Measurements from ENCODE around the gene BMP5. TPM values are rescaled to one million over a fixed set of nuclear protein-coding genes. Genes with fewer than 3 reads are reported as not detected.

BMP5 gene
- total and polyA plus RNA-seq, 2 of the 8 experiments (the other 6 are each of a cell fraction or from before 2014, with no cell fraction given): 0.02 TPM; not detected in 1

DNA sequence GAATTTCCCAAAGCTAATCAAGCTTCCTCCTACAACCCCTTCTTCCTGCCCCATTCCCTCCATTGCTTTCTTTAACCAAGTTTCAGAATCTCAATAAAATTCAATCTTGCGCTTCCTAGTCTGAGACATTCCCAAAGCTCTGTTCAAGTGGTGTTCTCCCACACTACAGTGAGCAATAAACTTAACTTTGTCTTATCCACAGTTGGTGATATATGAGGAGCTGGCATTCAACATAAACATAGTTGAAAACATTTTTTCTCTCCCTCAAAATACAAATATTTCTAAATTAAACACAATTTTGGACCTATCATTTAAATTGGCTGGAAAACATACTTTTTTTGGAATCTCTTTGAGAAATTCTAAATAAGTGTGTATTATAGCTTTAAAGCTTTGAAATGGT, 166.7 kb downstream of the BMP5 start:
- Histone ChIP-seq H3K27ac (ENCODE audit: low read depth, low read length) (no peak overlapping the region), H2AFZ (ENCODE audit: low read length) (no peak overlapping the region), H3K36me3 (ENCODE audit: control insufficient read depth in 2 of 4, insufficient read depth in 4 of 4, low read length in 3 of 4) (peaks cover 0 to 4% (median 0%) of the 10 kb centered on the region in 4 experiments; a peak in 1 of 8 replicates), H3K4me3 (ENCODE audit: extremely low read depth in 1 of 4, insufficient read depth in 2 of 4, low read depth in 3 of 4, low read length in 4 of 4) (no peak overlapping the region), H3K18ac (ENCODE audit: extremely low read depth, low read length) (no peak overlapping the region), H3K56ac (replicated peaks; ENCODE audit: insufficient read length, low read depth, low read length) (no peak overlapping the region), H3K23ac (ENCODE audit: insufficient read length) (no peak overlapping the region), H3K23me2 (ENCODE audit: low read depth, low read length) (no peaks in the 10 kb centered on the region), H3K9ac (replicated peaks in 1 of 4; ENCODE audit: extremely low read depth in 1 of 4, low read depth in 3 of 4, low read length in 3 of 4) (no peak overlapping the region), H2BK15ac (ENCODE audit: low read length) (no peak overlapping the region), H3K4ac (replicated peaks; ENCODE audit: insufficient read length, low read depth, low read length) (no peak overlapping the region), H4K20me1 (replicated peaks in 1 of 2; ENCODE audit: control insufficient read depth in 1 of 2, insufficient read depth in 2 of 2, low read length in 2 of 2) (no peaks in the 10 kb centered on the region), H2BK20ac (ENCODE audit: low read length) (no peak overlapping the region), H2BK120ac (replicated peaks; ENCODE audit: low read depth, low read length) (no peak overlapping the region), H2BK5ac (ENCODE audit: low read depth, low read length) (no peak overlapping the region), H3K79me1 (ENCODE audit: low read depth, low read length) (no peaks in the 10 kb centered on the region), H3K79me2 (ENCODE audit: control insufficient read depth in 1 of 2, insufficient read depth in 2 of 2, low read length in 2 of 2) (no peaks in the 10 kb centered on the region), H2AK5ac (ENCODE audit: low read depth, low read length) (no peak overlapping the region), H2BK12ac (ENCODE audit: low read depth, low read length) (no peak overlapping the region), H3K4me1 (replicated peaks in 1 of 4; ENCODE audit: control insufficient read depth in 3 of 4, insufficient read depth in 4 of 4, low read length in 3 of 4) (no peaks in the 10 kb centered on the region), H3K4me2 (ENCODE audit: insufficient read depth in 1 of 2, low read depth in 2 of 2, low read length in 2 of 2) (no peak overlapping the region), H4K8ac (ENCODE audit: extremely low read depth, insufficient read depth, low read length) (no peak overlapping the region), H3K27me3 (replicated peaks in 1 of 4; ENCODE audit: control insufficient read depth in 3 of 4, extremely low read depth in 1 of 4, insufficient read depth in 3 of 4, low read length in 3 of 4) (no peaks in the 10 kb centered on the region), H4K91ac (replicated peaks; ENCODE audit: insufficient read length, low read length) (no peak overlapping the region), H3K14ac (ENCODE audit: insufficient read length) (no peak overlapping the region), H3K9me3 (ENCODE audit: insufficient read depth in 2 of 2, low read depth in 1 of 2, low read length in 1 of 2) (peaks cover 10 to 12% of the 10 kb centered on the region in 2 experiments; a peak in 3 of 4 replicates), H4K5ac (ENCODE audit: insufficient read length, low read depth, low read length) (no peak overlapping the region)
- TF ChIP-seq RFX5 (IDR thresholded peaks at IDR 0.05; ENCODE audit: borderline replicate concordance, low read depth, low read length) (no peak), EGR1 (IDR thresholded peaks at IDR 0.05; ENCODE audit: borderline replicate concordance, low read depth, low read length) (no peak), TEAD4 (IDR thresholded peaks at IDR 0.05; ENCODE audit: low read depth, low read length) (no peak), CTBP2 (IDR thresholded peaks at IDR 0.05; ENCODE audit: borderline replicate concordance, insufficient read depth, insufficient read length, low read length) (no peak), EP300 (IDR thresholded peaks at IDR 0.05; ENCODE audit: borderline replicate concordance in 1 of 2, low read depth in 2 of 2, low read length in 2 of 2) (no peak), NRF1 (IDR thresholded peaks at IDR 0.05; ENCODE audit: low read depth, low read length) (no peak), JUND (IDR thresholded peaks at IDR 0.05; ENCODE audit: low read length) (no peak), EZH2 (IDR thresholded peaks at IDR 0.05; ENCODE audit: low read depth, low read length, severe bottlenecking) (no peak), KDM4A (IDR thresholded peaks at IDR 0.05; ENCODE audit: low read depth, low read length, severe bottlenecking) (no peak), HDAC6 (IDR thresholded peaks at IDR 0.05; ENCODE audit: low read depth, low read length) (no peak)
- TF ChIP-seq, protein P1, sequence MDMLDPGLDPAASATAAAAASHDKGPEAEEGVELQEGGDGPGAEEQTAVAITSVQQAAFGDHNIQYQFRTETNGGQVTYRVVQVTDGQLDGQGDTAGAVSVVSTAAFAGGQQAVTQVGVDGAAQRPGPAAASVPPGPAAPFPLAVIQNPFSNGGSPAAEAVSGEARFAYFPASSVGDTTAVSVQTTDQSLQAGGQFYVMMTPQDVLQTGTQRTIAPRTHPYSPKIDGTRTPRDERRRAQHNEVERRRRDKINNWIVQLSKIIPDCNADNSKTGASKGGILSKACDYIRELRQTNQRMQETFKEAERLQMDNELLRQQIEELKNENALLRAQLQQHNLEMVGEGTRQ (IDR thresholded peaks at IDR 0.05; ENCODE audit: low read length): no peak
- POLR2A ChIA-PET (ENCODE audit: partially characterized antibody): no interaction called here
- WGBS, 2 experiments (ENCODE audit: extremely low coverage in 1 of 2, insufficient coverage in 1 of 2, insufficient read length in 1 of 2, insufficient replicate concordance in 2 of 2, low coverage in 1 of 2, low lambda C conversion rate in 2 of 2, missing lambda C conversion rate in 1 of 2): 100% methylated on average over 1 of the region's 1 CpG; no CpG with 5 or more reads in 1 of the 2 experiments
- DNase-seq (ENCODE audit: low read depth in 1 of 2, low spot score in 2 of 2) (no peak), FAIRE-seq (no peak)
- CTCF ChIA-PET (ENCODE audit: partially characterized antibody): no interaction called here
